Natural killer cell (primary cell): ENCODE measurements around the gene REX1BD. TPM values are rescaled to one million over a fixed set of nuclear protein-coding genes. Genes with fewer than 3 reads are reported as not detected.

Experiments used
- ATAC-seq, 3 donors: fragments of 150-1000 bp in 2 of 3; fragments of 200-7000 bp in 1 of 3; cut with Tn5 transposase; 1 replicate in 1 of 3; 2 replicates in 2 of 3; pipeline ENCODE4 v1.10.0; 2021; ENCODE audit warnings: mild to moderate bottlenecking in 2 of 3, moderate library complexity in 2 of 3
- DNase-seq, 2 donors: peaks; one replicate each; pipeline versions ENCODE4 v3.0.0 to v3.0.0-alpha.2; 2013 to 2021; ENCODE audit warnings: mixed read lengths in 1 of 2
- H3K27ac ChIP-seq: one replicate; pipeline ENCODE4 v1.5.1; 2013; ENCODE audit warnings: mild to moderate bottlenecking, low read length
- H3K27me3 ChIP-seq: one replicate; pipeline ENCODE4 v1.6.1; 2013; ENCODE audit warnings: low read length; ENCODE audit not compliant: control insufficient read depth, insufficient read depth
- H3K36me3 ChIP-seq: one replicate; pipeline ENCODE4 v1.6.1; 2013; ENCODE audit warnings: low read length; ENCODE audit not compliant: control insufficient read depth, insufficient read depth
- H3K4me1 ChIP-seq: one replicate; pipeline ENCODE4 v1.6.1; 2013; ENCODE audit warnings: low read length; ENCODE audit not compliant: control insufficient read depth, insufficient read depth
- H3K4me3 ChIP-seq: one replicate; pipeline ENCODE4 v1.5.1; 2013; ENCODE audit warnings: low read length
- H3K9me3 ChIP-seq: one replicate; pipeline ENCODE4 v1.6.1; 2013; ENCODE audit warnings: low read length; ENCODE audit not compliant: control insufficient read depth, insufficient read depth
- H3K27ac Mint-ChIP-seq, 2 donors: one replicate each; pipeline ENCODE4 v1.8.0; 2022; ENCODE audit warnings: mild to moderate bottlenecking in 2 of 2, mixed read lengths in 2 of 2, moderate library complexity in 1 of 2
- H3K27me3 Mint-ChIP-seq, 2 donors: one replicate each; pipeline ENCODE4 v1.8.0; 2022; ENCODE audit warnings: low read depth in 2 of 2, mixed read lengths in 2 of 2
- H3K36me3 Mint-ChIP-seq: one replicate; pipeline ENCODE4 v1.8.0; 2022; ENCODE audit warnings: mixed read lengths
- H3K4me1 Mint-ChIP-seq, 2 donors: one replicate each; pipeline ENCODE4 v1.8.0; 2022; ENCODE audit warnings: mixed read lengths in 2 of 2
- H3K4me3 Mint-ChIP-seq: one replicate; pipeline ENCODE4 v1.8.0; 2022; ENCODE audit warnings: mild to moderate bottlenecking, moderate library complexity, mixed read lengths
- H3K9me3 Mint-ChIP-seq, 2 donors: one replicate each; pipeline ENCODE4 v1.8.0; 2022; ENCODE audit warnings: mixed read lengths in 2 of 2
- CTCF ChIP-seq: fragments of 200-600 bp; IDR thresholded peaks from one replicate; pipeline ENCODE4 v1.8.0; 2022; ENCODE audit warnings: antibody characterized with exemption
- WGBS: methylation state at CpG from one replicate; pipeline ENCODE4 v1.1.7; 2013; ENCODE audit warnings: missing lambda C conversion rate; ENCODE audit not compliant: insufficient coverage; 5-methylcytosine and 5-hydroxymethylcytosine counted together
- intact Hi-C: fragments of 100-400 bp; cut with micrococcal nuclease; formaldehyde crosslinking; loops from one replicate; pipeline ENCODE4 v1.14.2; 2022
- total RNA-seq, 4 donors: library from RNA; stranded (reverse); fragments of 120-200 nt in 1 of 4; gene quantifications; one replicate each; pipeline versions ENCODE4 v1.2.3 to v1.2.4, GENCODE V29; 2013 to 2022

Gene REX1BD
- total RNA-seq, 3 donors from 2014 or later (not counting 1 experiment from before 2014, with no cell fraction given) = 80.6 to 86.9 (median 85.3) TPM

- no peak for TF ChIP-seq CTCF
- H3K4me3 ChIP-seq = peak overlapping the region; percentile 53
- no peaks in the 10 kb centered on the region for H3K36me3 Mint-ChIP-seq
These were observed 47.8 kb downstream of the REX1BD start for GRCh38 chr19:18636183-18636968.

GRCh38 chr19:18636969-18637629 lies 48.5 kb downstream of the REX1BD start, which contains the start of gene KLHL26:
KLHL26 (plus strand) TSS chr19:18637028; CDS start chr19:18637055, 27 bp downstream.
- no peak for TF ChIP-seq CTCF
- 2% methylated on average over 47 of the region's 47 CpGs for WGBS
- intact Hi-C loops = loop anchor here (2.0 kb wide), 1 partner anchor 114 kb away; the partner anchor contains the start of gene ELL
- Mint-ChIP-seq H3K27ac (peak within 1 kb of the TSS; percentile 83 to 91), H3K36me3 (no peaks in the 10 kb centered on the region), H3K27me3 (peaks cover 0 to 3% of the 10 kb centered on the region in 2 donors), H3K4me1 (peaks cover 22 to 32% of the 10 kb centered on the region in 2 donors), H3K9me3 (no peaks in the 10 kb centered on the region), H3K4me3 (peak within 1 kb of the TSS; percentile 94)
- Histone ChIP-seq H3K27me3 (no peaks in the 10 kb centered on the region), H3K4me3 (peak within 1 kb of the TSS; percentile 77), H3K36me3 (no peaks in the 10 kb centered on the region), H3K4me1 (peaks cover 31% of the 10 kb centered on the region), H3K27ac (peak within 1 kb of the TSS; percentile 84), H3K9me3 (no peaks in the 10 kb centered on the region)
- ATAC-seq (no peak), DNase-seq (peak; percentile 25)

More at GRCh38 chr19:18636183-18636968, 47.8 kb downstream of the REX1BD start:
- Mint-ChIP-seq H3K4me3 (peak overlapping the region; percentile 94), H3K9me3 (no peaks in the 10 kb centered on the region), H3K4me1 (peaks cover 22 to 32% of the 10 kb centered on the region in 2 donors), H3K27ac (peak overlapping the region; percentile 83 to 91), H3K27me3 (peaks cover 0 to 3% of the 10 kb centered on the region in 2 donors)
- DNase-seq = peak; percentile 96 to 98
- intact Hi-C loops = loop anchor here (2.0 kb wide), 1 partner anchor 114 kb away; the partner anchor contains the start of gene ELL
- WGBS = under 1% methylated on average over 42 of the region's 44 CpGs
- H3K36me3 ChIP-seq = no peaks in the 10 kb centered on the region
- H3K9me3 ChIP-seq = no peaks in the 10 kb centered on the region
- H3K4me1 ChIP-seq = peaks cover 31% of the 10 kb centered on the region
- peak; percentile 87 to 96 (median 87) for ATAC-seq
- peak overlapping the region; percentile 70 for H3K27ac ChIP-seq
- no peaks in the 10 kb centered on the region for H3K27me3 ChIP-seq

- TF ChIP-seq CTCF = no peak
- H3K27ac ChIP-seq = peak overlapping the region; percentile 84
- H3K4me3 ChIP-seq = no peak overlapping the region
- Mint-ChIP-seq H3K27me3 (peaks cover 0 to 3% of the 10 kb centered on the region in 2 donors), H3K4me1 (peaks cover 22 to 32% of the 10 kb centered on the region in 2 donors), H3K4me3 (peak overlapping the region; percentile 94), H3K36me3 (no peaks in the 10 kb centered on the region), H3K9me3 (no peaks in the 10 kb centered on the region), H3K27ac (peak overlapping the region; percentile 83 to 91)
- intact Hi-C loops = loop anchor here (2.0 kb wide), 1 partner anchor 115 kb away; the partner anchor contains the start of gene ELL
- no peak for ATAC-seq
- peak in 1 of 2 donors; percentile 34 for DNase-seq
- no peaks in the 10 kb centered on the region for H3K36me3 ChIP-seq
- no peaks in the 10 kb centered on the region for H3K27me3 ChIP-seq
- H3K9me3 ChIP-seq = no peaks in the 10 kb centered on the region
- 96% methylated on average over 2 of the region's 3 CpGs for WGBS
- peaks cover 31% of the 10 kb centered on the region for H3K4me1 ChIP-seq
These were observed 49.4 kb downstream of the REX1BD start for GRCh38 chr19:18637673-18638630.
